ENCODE results near the gene ALLC.

DNA sequence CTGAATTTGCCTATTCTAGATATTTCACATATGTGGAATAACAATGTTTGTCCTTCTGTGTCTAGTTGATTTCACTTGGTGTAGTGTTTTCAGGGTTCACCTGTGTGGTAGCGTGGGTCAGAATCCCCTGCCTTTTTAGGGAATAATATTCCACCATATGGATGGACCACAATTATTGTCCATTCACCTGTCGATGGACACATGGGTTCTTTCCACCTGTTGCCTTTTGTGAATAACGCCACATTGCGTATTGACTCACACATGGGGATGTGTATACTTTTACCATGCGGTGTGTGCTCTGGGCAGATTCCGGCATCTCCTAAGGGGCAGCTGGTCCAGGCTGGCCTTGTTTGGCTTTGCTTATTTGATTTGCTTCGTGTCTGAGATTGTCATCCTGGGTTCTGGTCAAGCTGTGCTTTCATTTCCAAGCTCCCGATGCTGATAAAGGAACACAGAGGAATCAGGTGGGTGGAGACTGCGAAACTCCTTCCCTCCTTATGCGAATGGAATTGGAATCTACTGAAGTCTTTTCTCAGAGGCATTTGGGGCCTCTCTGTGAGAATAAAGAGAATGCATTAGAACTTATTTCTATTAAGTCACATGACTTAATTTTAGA is 18.9 kb upstream of the ALLC start:
- TF ChIP-seq, protein P1, sequence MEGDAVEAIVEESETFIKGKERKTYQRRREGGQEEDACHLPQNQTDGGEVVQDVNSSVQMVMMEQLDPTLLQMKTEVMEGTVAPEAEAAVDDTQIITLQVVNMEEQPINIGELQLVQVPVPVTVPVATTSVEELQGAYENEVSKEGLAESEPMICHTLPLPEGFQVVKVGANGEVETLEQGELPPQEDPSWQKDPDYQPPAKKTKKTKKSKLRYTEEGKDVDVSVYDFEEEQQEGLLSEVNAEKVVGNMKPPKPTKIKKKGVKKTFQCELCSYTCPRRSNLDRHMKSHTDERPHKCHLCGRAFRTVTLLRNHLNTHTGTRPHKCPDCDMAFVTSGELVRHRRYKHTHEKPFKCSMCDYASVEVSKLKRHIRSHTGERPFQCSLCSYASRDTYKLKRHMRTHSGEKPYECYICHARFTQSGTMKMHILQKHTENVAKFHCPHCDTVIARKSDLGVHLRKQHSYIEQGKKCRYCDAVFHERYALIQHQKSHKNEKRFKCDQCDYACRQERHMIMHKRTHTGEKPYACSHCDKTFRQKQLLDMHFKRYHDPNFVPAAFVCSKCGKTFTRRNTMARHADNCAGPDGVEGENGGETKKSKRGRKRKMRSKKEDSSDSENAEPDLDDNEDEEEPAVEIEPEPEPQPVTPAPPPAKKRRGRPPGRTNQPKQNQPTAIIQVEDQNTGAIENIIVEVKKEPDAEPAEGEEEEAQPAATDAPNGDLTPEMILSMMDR (IDR thresholded peaks at IDR 0.05) = no peak
- TF ChIP-seq POLR2A (IDR thresholded peaks at IDR 0.05) = no peak
- TF ChIP-seq POLR2AphosphoS5 (IDR thresholded peaks at IDR 0.05) = no peak

Measured in prostate gland (tissue), 2 donors.